GM19351 (cell line): ENCODE measurements around the gene PUDP.
"Not testable (repeated sequence)": the region's sequence is repeated elsewhere in the genome, so short reads cannot be mapped to it uniquely, and the experiment has no call there.

Experiments used
- ATAC-seq: cut with Tn5 transposase; IDR thresholded peaks from one replicate; pipeline ENCODE4 v1.9.1; 2021; ENCODE audit warnings: mild to moderate bottlenecking, moderate library complexity; ENCODE audit not compliant: unreplicated experiment

PUDP gene

GRCh38 chrX:7110821-7111276, 37.1 kb downstream of the PUDP start:
- peak; percentile 43 for ATAC-seq

GRCh38 chrX:7109838-7110793, 37.8 kb downstream of the PUDP start:
- peak; percentile 67 for ATAC-seq

- ATAC-seq, result no peak
Observed at GRCh38 chrX:7109049-7109531, 38.9 kb downstream of the PUDP start.

DNA sequence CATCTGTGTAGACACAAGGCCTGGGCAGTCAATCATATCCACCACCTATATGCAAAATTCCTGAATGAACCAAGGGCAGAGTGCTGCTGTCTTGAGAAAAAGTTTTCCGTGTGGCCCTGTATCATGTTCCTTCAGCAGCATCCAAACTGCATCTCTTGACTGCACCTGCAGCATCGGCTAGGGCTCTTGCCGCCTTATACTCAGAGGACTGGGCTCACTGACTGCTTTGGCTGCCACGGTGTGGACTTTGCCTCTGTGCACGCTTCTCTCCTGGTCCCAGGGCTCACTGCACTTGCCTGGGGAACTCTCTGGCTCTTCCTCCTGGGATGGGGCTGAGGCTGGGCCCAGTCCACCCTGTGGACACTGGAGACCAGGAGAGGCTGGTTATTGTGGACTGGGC, 39.9 kb downstream of the PUDP start:
- no peak for ATAC-seq

DNA sequence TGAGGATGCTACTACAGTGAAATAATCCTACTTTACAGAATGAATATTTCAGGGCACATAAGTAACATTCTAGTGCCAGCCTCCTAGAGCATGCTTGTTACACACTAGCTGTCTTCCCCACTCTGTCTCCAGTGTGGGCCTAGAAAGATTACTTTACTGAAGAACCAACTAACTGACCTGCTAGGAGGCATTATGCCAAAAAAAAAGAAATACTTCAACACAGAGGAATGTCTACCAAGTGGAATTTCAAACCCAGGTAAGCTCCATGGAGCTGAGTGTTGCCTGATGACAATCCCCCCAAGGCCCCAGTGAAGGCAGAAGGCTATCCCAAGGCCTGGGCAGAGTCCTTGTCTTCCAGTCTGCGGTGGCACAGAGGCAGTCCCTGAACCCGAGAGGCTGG, 41.3 kb downstream of the PUDP start:
- no peak for ATAC-seq

DNA sequence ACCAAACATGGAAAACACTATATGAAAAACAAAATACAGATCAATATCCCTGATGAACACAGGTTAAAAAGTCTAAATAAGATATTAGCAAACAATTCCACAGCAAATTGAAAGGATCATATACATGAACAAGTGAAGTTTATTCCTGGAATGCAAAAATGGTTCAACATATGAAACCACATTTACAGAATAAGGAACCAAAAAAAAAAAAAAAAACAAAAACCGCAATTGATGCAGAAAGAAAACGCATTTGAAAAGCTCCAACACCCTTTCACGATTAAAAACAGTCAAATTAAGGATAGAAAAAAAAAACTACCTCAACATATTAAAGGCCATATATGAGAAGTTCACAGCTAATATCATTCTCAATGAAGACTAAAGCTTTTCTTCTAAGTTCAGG, 45.8 kb downstream of the PUDP start:
- ATAC-seq, result no peak

GRCh38 chrX:7100022-7100421, 47.9 kb downstream of the PUDP start:
- ATAC-seq, result no peak

DNA sequence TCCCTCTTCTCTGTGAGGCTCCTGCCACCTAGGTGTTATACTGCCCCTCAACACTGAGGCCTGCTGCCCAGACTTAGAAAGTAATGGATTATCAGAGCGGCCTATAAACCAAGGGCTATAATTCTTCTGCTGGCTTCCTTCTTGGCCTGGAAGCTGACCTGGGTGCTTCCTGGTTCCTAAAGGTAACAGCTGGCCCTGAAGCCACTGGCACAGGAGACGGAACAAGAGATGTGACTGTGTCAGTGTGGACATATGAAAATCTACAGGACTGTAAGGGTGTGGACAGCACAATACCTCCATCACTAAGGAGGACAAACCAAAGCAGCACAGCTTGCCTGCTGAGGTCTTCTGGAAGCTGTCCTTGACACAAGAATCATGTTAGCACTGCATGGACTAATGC, 52.3 kb downstream of the PUDP start:
- ATAC-seq, result not testable (repeated sequence)

DNA sequence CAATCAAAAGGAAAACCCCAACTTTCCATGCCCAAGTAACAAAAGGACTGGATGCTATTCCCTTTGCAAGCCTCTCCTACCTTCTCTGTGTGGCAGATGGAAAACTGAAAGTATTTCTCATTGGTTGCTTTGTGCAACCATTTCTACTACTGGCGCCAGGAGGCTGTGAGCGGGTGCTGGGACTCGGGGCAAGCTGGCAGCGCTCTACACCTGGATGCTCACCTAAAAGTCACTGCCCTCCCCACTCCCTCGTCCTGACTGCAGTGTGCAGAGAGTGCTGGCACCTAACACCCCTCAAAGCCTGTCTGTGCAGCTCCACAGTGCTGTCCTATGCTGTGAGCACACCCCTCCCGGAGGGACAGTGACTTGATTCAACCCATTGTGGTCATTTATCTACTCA, 54.6 kb downstream of the PUDP start:
- ATAC-seq, result no peak

GRCh38 chrX:7092543-7092942, 55.4 kb downstream of the PUDP start:
- no peak for ATAC-seq

DNA sequence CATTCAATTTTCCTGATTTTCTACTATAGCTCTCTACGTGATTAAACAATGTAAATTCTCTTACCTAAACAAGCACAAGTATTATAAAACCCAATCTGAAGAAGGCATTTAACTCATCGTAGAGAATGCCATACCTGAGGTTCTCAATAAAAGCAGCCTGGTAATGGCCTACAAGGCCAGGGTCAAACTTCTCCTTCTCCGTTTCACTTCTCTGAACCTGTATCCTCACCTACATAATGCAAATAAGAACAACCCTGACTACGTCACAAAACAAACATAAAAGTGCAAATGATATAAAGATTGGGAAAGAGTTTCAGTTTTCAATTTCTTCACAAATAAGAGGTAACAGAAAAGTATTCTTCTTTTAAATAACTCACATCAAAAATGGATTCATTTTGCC, 56.0 kb downstream of the PUDP start:
- peak; percentile 49 for ATAC-seq

DNA sequence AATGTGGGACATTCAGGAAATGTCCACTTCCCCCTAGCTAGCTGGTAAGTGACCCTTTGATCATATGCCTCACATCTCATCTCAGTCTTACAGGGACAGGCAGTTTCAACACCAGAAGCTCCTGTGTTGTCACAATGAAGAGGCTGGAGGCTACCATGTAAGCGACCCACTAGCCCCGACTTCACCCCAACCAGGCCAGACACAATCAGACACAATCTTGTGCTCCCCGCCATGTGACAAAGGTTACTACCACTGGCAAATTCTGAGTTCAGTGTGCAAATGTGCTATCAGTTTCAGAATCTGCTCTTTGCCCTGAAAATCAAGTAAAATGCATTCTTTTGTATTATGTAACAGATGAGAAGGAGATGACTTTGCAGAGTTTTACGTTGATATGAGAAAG, 57.3 kb downstream of the PUDP start:
- ATAC-seq, result no peak

DNA sequence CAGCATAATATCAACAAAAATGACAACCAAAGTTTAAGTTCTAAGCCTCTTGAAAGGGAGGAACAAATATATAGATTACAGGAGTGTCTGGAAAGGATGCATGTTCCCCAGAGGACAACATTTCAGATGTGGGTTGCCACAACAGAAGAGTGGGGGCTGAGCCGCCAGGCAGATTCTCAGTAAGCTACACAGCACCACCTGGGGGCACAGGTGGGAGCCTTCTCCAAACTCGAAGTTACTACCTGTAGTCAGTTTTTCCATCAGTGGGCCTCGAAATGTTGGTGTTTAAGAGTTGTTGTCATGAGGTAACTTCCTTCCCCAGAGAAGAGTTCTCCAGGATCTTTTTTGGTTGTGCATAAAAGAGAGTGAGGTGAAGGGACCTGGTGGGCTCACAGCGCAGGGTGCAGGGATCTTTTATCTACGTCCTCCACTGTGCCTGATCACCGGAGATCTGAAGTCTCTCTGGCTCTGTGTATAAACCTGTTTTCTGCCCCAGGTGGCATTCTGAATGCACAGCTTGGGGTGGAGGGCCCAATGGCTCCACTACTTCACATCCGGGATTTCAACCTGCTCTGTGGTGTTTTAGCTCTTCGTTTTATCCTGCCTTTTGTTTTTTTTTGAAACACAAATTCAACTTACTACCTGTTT, 58.9 kb downstream of the PUDP start:
- peak; percentile 39 for ATAC-seq

DNA sequence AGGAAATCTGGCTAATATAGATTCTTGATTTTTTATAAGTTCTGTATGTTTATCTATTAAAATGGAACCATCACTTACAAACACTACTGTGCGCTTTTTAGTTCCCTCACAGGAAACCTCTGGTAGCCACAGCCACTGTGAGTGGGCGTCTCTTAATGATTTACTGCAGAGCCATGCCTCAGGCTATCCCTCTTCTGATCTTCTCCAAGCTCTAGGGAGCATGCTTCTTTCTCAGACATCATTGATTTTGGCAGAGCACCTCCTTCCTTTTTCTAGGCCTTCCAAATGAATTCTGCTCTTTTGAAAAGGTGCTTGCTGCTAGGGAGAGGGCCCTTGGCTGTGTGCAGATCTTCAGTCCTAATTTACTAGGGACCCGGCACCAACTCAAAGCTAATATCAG, 61.6 kb downstream of the PUDP start:
- ATAC-seq, result peak; percentile 38

DNA sequence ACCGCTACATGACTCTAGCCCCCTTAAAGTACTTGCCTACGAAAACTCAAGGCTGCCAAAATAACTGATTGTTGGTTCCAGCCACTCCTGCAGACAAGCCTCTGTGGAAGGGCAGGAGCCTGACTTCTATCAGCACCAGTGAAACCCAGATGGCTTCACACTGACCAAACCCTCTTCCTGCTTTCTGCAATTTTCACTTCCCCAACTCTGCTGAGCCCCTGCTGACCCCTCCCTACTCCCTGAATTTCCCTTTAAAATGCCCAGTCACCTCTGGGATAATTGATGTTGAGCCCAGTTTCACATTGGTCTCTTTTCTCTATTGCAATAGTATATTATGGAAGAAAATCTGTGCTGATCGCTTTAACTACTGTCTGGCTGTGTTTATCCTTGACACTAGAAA, 62.1 kb downstream of the PUDP start:
- peak; percentile 19 for ATAC-seq

GRCh38 chrX:7084841-7085240, 63.1 kb downstream of the PUDP start:
- ATAC-seq, result no peak

DNA sequence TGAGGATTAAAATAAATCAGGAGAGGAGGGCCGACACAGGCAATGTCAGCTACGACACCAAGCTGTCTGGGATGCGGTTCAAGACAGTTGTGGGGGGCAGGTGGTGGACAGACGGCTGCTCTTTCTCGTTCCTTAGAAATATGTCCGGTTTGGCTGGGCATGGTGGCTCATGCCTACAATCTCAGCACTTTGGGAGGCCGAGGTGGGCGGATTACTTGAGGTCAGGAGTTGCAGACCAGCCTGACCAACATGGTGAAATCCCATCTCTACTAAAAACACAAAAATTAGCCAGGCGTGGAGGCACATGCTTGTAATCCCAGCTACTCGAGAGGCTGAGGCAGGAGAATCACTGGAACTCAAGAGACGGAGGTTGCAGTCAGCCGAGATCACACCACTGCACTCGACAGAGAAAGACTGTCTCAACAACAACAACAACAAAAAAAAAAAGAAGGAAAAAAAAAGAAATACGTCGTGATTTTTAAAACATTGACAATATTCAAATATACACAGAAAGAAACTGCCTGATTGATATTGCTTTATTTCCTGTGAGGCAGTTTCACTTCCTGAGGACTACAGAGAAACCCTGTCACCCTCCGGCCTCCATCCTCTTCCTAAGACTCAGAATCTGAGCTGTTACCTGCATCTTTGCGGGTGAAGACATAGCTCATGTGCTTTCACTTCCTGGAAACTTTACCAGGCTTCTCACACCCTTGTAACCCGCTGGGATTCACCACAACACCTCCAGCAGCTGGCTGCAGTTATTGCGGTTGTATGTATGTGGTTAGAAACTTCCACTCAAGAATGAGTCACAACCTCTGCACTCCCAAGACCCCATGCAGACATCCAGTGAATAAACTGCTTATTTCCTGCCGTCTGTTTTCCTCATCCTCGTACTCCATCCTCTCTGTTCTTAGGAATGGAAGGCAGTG, 64.2 kb downstream of the PUDP start:
- peak; percentile 80 for ATAC-seq

GRCh38 chrX:7083021-7083420, 64.9 kb downstream of the PUDP start:
- ATAC-seq, result peak; percentile 9

GRCh38 chrX:7082556-7082955, 65.4 kb downstream of the PUDP start:
- ATAC-seq, result no peak

DNA sequence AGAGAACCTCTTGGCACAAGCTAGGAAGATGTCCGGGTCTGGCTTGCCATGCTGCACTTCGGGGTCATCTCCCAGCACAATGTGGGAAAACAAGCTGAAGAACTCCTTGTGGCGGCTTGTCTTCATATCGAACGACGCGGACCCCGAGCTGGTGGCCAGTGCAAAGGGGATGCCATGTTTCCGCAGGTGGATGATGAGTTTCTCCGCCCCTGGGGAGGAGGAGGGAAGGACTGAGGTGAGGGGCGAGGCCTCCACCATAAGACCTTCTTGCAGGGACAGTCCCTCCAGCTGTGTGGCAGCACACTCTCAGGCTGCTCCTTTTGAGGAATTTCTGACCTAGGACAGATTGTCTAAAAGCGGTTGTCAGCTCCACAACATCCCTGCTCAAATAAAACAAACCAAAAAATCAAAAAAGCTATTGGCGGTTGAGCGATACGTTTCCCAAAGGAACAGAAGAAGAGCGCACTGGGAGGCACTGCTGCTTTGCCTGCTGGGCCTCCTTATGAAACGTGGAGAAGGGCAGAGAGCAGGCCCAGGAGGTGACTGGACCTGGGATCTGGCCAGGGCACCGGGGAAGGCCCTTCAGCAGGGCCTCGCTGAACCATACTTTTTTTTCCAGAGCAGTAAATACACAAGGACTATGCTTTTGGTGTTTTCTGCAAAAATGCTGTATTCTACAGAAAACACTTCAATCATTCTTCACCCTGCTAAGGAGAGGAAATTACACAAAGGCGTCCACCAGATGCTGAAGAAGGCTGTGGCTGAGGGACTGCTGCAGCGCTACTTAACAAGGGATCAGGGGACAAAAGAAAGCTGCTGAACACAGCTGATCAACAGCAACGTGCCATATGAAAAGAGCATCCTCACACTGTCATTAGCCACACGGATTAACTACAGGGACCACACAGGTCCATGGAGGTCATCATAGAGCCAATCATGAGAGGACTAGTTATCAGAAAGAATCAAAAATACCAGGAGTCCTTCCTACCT, 70.4 kb downstream of the PUDP start:
- ATAC-seq, result no peak
